ENCODE data around the gene AFF1. TPM values are rescaled to one million over a fixed set of nuclear protein-coding genes. Genes with fewer than 3 reads are reported as not detected.
A peak's percentile ranks its signal among the peaks of the same experiment; 100 is the strongest.

The AFF1 gene
- total and polyA plus RNA-seq, 2 experiments from 2014 or later, result 9.4 to 13.8 TPM

- in situ Hi-C loops (cut with MboI), result no loop called here
- WGBS, 2 experiments (ENCODE audit: low coverage in 1 of 2, low lambda C conversion rate in 2 of 2, missing lambda C conversion rate in 2 of 2), result 86 to 90% methylated on average over 21 to 24 of the region's 24 CpGs
- no peaks in the 10 kb centered on the region for H3K9me3 ChIP-seq (ENCODE audit: low read depth)
- H4K20me1 ChIP-seq (ENCODE audit: insufficient read depth), result no peaks in the 10 kb centered on the region
- no peak overlapping the region for H3K27ac ChIP-seq
- peaks cover 13% of the 10 kb centered on the region for H3K36me3 ChIP-seq (ENCODE audit: low read depth)
- H3K79me2 ChIP-seq (ENCODE audit: insufficient read depth), result no peaks in the 10 kb centered on the region; the same call in 1 of the 2 replicates
- no peak for TF ChIP-seq EZH2phosphoT487 (IDR thresholded peaks at IDR 0.05; ENCODE audit: insufficient read depth, low read depth)
- no peak for TF ChIP-seq EZH2 (IDR thresholded peaks at IDR 0.05; ENCODE audit: insufficient read depth, poor library complexity, severe bottlenecking)
- no peak overlapping the region for H3K4me3 ChIP-seq
- peaks cover 7% of the 10 kb centered on the region; the same call in 1 of the 2 replicates for H3F3A ChIP-seq (ENCODE audit: insufficient read depth)
- no peak overlapping the region for H2AFZ ChIP-seq
- H3K9ac ChIP-seq, result no peak overlapping the region
- peak; percentile 16 for DNase-seq
- no peaks in the 10 kb centered on the region for H3K4me1 ChIP-seq (ENCODE audit: insufficient read depth)
- H3K4me2 ChIP-seq (ENCODE audit: unreplicated experiment), result no peak overlapping the region
- no peaks in the 10 kb centered on the region for H3K27me3 ChIP-seq (replicated peaks; ENCODE audit: insufficient read depth)
- H3K9me2 ChIP-seq (ENCODE audit: insufficient read depth), result no peaks in the 10 kb centered on the region
Observed at GRCh38 chr4:87114245-87115062, 179.6 kb downstream of the AFF1 start.

GRCh38 chr4:87116231-87116630, 181.4 kb downstream of the AFF1 start:
- H3K79me2 ChIP-seq (ENCODE audit: insufficient read depth), result no peaks in the 10 kb centered on the region; the same call in 1 of the 2 replicates
- peaks cover 13% of the 10 kb centered on the region for H3K36me3 ChIP-seq (ENCODE audit: low read depth)
- in situ Hi-C loops (cut with MboI), result no loop called here
- 77 to 78% methylated on average over 1 of the region's 1 CpG for WGBS, 2 experiments (ENCODE audit: low coverage in 1 of 2, low lambda C conversion rate in 2 of 2, missing lambda C conversion rate in 2 of 2)
- H2AFZ ChIP-seq, result no peak overlapping the region
- no peak for DNase-seq
- H3F3A ChIP-seq (ENCODE audit: insufficient read depth), result no peaks in the 10 kb centered on the region; the same call in 1 of the 2 replicates
- H3K27me3 ChIP-seq (replicated peaks; ENCODE audit: insufficient read depth), result no peaks in the 10 kb centered on the region
- no peaks in the 10 kb centered on the region for H4K20me1 ChIP-seq (ENCODE audit: insufficient read depth)
- no peak overlapping the region for H3K4me3 ChIP-seq
- TF ChIP-seq EZH2phosphoT487 (IDR thresholded peaks at IDR 0.05; ENCODE audit: insufficient read depth, low read depth) (no peak), EZH2 (IDR thresholded peaks at IDR 0.05; ENCODE audit: insufficient read depth, poor library complexity, severe bottlenecking) (no peak)
- H3K27ac ChIP-seq, result no peak overlapping the region
- no peak overlapping the region for H3K9ac ChIP-seq
- H3K9me3 ChIP-seq (ENCODE audit: low read depth), result no peaks in the 10 kb centered on the region
- H3K4me1 ChIP-seq (ENCODE audit: insufficient read depth), result no peaks in the 10 kb centered on the region
- no peaks in the 10 kb centered on the region for H3K9me2 ChIP-seq (ENCODE audit: insufficient read depth)
- no peak overlapping the region for H3K4me2 ChIP-seq (ENCODE audit: unreplicated experiment)

- Histone ChIP-seq H3K9me3 (ENCODE audit: low read depth) (no peaks in the 10 kb centered on the region), H3K27me3 (replicated peaks; ENCODE audit: insufficient read depth) (no peaks in the 10 kb centered on the region), H3K4me2 (ENCODE audit: unreplicated experiment) (no peak overlapping the region), H3K9me2 (ENCODE audit: insufficient read depth) (no peaks in the 10 kb centered on the region), H2AFZ (no peak overlapping the region), H3K27ac (no peak overlapping the region), H3F3A (ENCODE audit: insufficient read depth) (no peaks in the 10 kb centered on the region; the same call in 1 of the 2 replicates), H3K4me3 (no peak overlapping the region), H3K79me2 (ENCODE audit: insufficient read depth) (peaks cover 2% of the 10 kb centered on the region), H3K9ac (no peak overlapping the region), H3K4me1 (ENCODE audit: insufficient read depth) (peaks cover 9% of the 10 kb centered on the region), H3K36me3 (ENCODE audit: low read depth) (peaks cover 13% of the 10 kb centered on the region), H4K20me1 (ENCODE audit: insufficient read depth) (no peaks in the 10 kb centered on the region; the same call in 1 of the 2 replicates)
- TF ChIP-seq EZH2phosphoT487 (IDR thresholded peaks at IDR 0.05; ENCODE audit: insufficient read depth, low read depth) (no peak), EZH2 (IDR thresholded peaks at IDR 0.05; ENCODE audit: insufficient read depth, poor library complexity, severe bottlenecking) (no peak)
- no peak for DNase-seq
- in situ Hi-C loops (cut with MboI), result no loop called here
- WGBS, 2 experiments (ENCODE audit: low coverage in 1 of 2, low lambda C conversion rate in 2 of 2, missing lambda C conversion rate in 2 of 2), result 81 to 88% methylated on average over 8 of the region's 8 CpGs
Observed at GRCh38 chr4:87117051-87117731, 182.4 kb downstream of the AFF1 start.

- H3K4me3 ChIP-seq, result no peak overlapping the region
- WGBS, 2 experiments (ENCODE audit: low coverage in 1 of 2, low lambda C conversion rate in 2 of 2, missing lambda C conversion rate in 2 of 2), result 75 to 81% methylated on average over 5 of the region's 5 CpGs
- H3F3A ChIP-seq (ENCODE audit: insufficient read depth), result no peaks in the 10 kb centered on the region; the same call in 1 of the 2 replicates
- no peaks in the 10 kb centered on the region for H3K9me2 ChIP-seq (ENCODE audit: insufficient read depth)
- in situ Hi-C loops (cut with MboI), result no loop called here
- H3K27ac ChIP-seq, result no peak overlapping the region
- H3K27me3 ChIP-seq (replicated peaks; ENCODE audit: insufficient read depth), result no peaks in the 10 kb centered on the region
- H3K9ac ChIP-seq, result no peak overlapping the region
- no peak overlapping the region for H3K4me2 ChIP-seq (ENCODE audit: unreplicated experiment)
- TF ChIP-seq EZH2 (IDR thresholded peaks at IDR 0.05; ENCODE audit: insufficient read depth, poor library complexity, severe bottlenecking) (no peak), EZH2phosphoT487 (IDR thresholded peaks at IDR 0.05; ENCODE audit: insufficient read depth, low read depth) (no peak)
- peaks cover 6% of the 10 kb centered on the region for H3K79me2 ChIP-seq (ENCODE audit: insufficient read depth)
- no peak overlapping the region for H2AFZ ChIP-seq
- no peaks in the 10 kb centered on the region; the same call in 1 of the 2 replicates for H4K20me1 ChIP-seq (ENCODE audit: insufficient read depth)
- peaks cover 13% of the 10 kb centered on the region for H3K36me3 ChIP-seq (ENCODE audit: low read depth)
- DNase-seq, result no peak
- no peaks in the 10 kb centered on the region for H3K9me3 ChIP-seq (ENCODE audit: low read depth)
- peaks cover 9% of the 10 kb centered on the region for H3K4me1 ChIP-seq (ENCODE audit: insufficient read depth)
Observed at GRCh38 chr4:87117732-87118075, 182.9 kb downstream of the AFF1 start.

Measured in GM23248 (cell line).